GM18520 (cell line): ENCODE measurements around the gene CFAP53.

ENCODE experiments used
- ATAC-seq: cut with Tn5 transposase; IDR thresholded peaks from one replicate; pipeline ENCODE4 v1.9.1; 2021; ENCODE audit not compliant: unreplicated experiment

The CFAP53 gene

GRCh38 chr18:50196261-50196660 lies 70.0 kb downstream of the CFAP53 start:
- no peak for ATAC-seq

DNA sequence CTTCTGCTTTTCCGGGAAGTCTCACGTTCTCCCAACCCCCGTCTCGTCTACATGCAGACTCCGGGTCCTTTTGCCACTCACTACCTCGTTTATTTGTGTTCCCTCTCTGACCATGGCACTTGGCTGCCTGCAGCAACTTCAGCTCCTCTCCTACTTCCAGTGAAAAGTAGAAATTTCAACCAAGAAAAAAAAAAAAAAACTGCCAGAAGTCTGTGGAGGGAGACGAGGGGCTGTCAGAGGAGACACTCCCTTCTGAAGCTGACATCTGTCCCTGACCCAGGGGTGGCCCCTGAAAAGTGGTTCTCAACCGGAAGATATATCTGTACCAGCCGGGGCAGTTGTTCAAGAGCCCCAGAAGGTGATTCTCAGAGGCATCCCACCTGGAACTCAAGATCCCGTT lies 70.6 kb downstream of the CFAP53 start:
- ATAC-seq = no peak

DNA sequence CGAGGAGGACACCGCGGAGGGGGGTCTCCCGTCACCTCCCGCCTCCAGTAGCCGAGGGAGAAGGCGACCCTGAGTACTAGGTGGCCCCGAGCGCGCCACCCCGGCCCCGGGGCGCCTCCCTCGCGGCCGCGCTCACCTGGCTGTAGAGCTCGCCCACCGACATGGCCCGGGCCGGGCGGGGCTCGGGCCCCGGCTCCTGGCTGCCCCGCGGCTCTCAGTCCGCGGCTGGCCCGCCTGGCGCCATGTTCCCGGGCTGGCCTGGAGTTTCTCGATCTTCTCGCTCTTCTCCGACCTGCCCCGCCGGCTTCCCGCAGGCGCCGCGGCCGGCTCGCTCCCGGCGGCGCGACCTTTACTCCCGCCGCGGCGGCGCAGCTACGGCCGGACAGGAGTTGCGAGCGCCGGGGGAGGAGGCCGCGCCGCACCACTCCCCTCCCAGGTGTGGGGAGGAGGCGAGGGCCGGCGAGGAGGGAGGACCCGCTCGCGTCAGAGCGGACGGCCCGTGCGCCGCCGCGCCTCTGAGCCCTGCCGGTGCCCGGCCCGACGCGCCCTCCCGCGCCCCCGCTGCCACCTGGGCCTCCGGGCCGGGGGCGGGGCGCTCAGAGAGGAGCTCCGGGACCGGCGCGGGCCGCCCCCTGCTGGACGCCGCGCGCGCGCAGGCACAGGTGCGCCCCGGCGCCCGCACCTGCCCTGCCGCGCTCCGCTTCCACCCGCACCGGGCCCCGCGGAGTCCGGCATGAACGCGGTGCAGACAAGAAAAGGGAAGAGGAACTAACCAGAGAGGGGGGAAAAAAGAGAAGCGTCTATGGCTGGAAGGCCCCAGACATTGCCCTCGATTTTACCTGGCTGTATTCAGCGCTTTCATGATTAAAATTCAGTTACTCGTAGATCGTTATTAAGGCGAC lies 71.4 kb downstream of the CFAP53 start, which contains the start of gene MYO5B:
Gene MYO5B, minus strand, starts transcription at position 517 of the 902 bp plus-strand sequence. Its CDS starts 354 bp downstream, at position 163.
- peak; percentile 50 for ATAC-seq

DNA sequence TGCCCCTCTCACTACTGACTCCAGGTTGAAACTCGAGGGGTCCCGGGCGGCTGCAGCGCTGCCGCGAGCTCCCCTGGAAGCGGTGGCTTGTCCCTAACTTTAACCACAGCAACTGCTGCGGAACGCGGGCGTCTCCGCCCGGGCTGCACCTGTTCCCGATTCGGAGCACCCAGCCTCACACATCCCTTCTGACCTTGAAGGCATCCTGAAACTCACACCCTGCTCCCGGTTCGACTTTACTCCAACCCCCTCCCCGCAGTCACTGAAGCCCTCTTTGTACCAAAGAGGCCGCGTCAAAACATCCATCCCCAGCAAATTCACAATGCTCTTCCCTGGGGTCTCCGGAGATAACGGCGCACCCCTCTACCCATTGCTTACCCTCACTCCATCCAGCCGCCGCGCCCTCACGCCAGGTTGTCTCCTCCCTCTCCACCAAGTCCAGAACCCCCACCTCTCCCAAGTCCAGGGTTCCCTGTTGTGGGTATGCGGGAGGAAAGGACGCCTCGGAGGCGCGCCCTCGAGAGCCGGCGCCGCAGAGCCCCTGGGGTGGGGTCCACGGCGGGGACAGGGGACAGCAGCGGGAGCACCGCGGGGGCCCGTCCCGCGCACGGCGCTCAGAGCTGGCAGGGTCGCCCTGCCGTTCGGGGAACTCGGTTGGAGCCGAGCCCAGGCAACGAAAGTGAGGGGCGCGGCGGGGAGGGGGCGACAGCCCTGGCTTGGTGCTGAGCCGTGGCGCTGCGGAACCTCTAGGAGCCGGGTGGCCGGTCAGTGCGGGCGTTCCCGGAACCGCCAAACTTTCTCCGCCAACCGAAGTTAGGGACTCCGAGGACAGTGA lies 72.3 kb downstream of the CFAP53 start:
- ATAC-seq = no peak

- ATAC-seq = no peak
Measured at GRCh38 chr18:50192995-50193795, 73.1 kb downstream of the CFAP53 start.

- no peak for ATAC-seq
Measured at GRCh38 chr18:50190926-50191325, 75.4 kb downstream of the CFAP53 start.

DNA sequence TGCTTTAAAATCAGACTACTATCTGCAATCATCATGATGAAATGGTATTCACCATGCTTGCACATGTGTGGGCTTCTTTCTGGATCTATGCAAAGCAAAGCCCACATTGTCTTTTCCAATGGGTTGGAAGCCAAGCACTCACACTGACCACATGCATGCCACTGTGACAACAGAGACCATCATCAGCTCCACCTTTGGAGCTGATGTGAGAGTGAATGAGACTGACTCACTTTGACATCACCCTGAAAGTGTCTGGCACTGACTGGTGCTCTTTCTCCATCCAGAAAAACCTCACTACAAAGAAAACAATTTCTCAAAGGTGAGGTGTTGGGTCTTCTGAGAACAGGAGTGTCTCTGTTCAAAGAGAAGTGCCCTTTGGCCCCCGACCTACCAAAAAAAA lies 76.1 kb downstream of the CFAP53 start:
- ATAC-seq = no peak

- peak; percentile 54 for ATAC-seq
Measured at GRCh38 chr18:50189160-50189559, 77.1 kb downstream of the CFAP53 start.

GRCh38 chr18:50188652-50189051 lies 77.6 kb downstream of the CFAP53 start:
- no peak for ATAC-seq

DNA sequence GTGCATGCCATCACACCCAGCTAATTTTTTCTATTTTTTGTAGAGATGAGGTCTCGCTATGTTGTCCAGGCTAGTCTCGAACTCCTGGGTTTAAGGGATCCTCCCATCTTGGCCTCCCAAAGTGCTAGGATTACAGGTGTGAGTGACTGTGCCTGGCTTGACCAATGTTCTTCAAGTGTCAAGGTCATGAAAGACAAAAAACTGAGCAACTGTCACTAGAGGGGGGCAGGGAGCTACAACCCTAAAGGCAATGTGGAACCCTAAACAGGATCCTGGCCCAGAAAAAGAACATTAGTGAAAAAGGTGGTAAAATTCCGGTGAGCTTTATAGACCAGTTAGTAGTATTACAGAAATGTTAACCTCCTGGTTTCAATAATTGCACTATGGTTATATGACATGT lies 78.6 kb downstream of the CFAP53 start:
- no peak for ATAC-seq

- ATAC-seq = no peak
Measured at GRCh38 chr18:50186385-50186784, 79.9 kb downstream of the CFAP53 start.

- no peak for ATAC-seq
Measured at GRCh38 chr18:50183556-50183955, 82.7 kb downstream of the CFAP53 start.

DNA sequence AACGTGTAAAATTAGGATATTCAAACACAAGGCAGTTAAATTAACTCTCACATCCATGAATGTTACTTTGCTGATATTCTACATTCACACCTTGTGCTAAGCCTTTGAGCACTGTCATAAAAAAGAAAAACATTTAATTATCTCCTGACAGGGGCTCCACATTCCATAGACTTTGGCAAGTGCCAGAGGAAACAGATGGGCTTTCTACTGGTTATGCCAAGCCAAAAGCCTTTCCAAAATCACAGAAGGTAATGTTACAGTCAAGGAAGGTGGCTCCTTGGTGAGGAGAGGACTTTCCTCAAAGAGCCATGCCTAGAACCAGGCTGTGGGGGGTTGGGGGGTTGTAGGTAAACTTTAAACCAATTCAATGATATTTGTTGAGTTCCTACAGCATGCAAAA lies 83.8 kb downstream of the CFAP53 start:
- no peak for ATAC-seq

DNA sequence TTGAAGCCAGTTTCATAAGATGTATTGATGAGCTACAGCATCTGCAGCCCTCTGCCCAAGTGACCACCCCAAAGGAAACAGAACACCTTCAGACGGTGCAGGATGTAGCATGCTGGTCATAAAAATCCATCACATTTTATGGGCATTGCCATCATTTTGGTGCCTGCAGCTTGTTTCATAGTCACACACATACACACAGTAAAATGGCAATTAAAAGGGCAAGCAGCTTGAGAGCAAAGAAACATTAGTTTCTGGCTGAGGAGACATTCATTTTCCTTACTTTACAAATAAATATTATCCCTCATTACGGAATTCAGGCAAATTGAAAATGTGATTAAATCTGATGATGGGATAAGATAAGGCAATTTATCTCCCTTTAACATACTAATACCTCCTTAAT lies 84.7 kb downstream of the CFAP53 start:
- no peak for ATAC-seq

DNA sequence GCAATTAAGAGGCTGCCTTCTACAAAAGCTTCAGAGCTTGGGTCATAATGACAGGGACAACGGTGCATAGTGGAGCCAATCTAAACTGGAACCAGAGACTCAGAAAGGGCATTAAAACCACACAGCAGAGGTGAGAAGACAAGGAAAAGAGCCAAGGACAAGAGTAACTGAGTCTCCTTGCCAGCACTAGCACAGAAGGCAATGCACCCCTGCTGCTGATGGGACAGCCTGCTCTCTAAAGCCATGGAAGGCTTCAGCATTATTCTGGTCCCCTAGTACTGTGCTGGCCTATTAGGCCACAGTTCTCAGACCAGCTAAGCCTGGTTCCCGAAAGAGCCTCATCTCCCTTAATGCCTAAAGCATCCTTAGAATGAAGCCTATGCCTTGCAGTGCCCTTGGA lies 86.8 kb downstream of the CFAP53 start:
- ATAC-seq = no peak

DNA sequence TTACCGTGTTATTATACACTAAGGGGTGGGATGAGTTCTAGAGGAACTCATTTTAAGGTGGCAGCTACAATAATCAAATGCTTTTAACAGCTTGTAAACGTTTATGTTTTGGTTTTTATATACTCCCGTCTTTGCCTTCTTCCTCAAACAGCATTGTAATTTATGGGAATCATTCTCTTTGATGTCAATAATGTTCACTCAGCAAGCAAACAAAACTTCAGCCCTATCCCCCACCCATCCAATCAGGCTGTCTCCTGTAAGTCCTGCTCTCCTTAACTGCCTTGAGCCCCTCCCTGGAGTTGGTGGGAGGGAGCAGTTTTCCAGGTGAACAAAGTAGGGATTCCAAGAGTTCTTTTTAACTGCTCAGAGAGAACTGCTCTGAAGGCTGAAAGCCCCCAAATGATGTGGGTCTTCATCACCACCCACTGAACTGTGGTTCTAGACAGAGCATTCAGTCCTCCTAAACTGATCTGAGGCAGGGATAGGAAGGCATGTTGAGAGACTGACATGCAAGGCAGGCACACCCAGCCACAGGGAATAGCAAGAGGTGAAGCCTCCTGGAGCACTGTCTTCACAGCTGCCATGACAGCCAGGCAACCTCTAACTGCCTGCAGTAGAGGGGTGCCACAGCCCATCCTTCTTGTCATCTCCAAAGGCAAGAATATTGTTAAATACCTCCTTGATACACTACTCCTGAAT lies 88.9 kb downstream of the CFAP53 start:
- no peak for ATAC-seq
